Testis (tissue), 3 donors: ENCODE results near the gene RPL5. TPM values are rescaled to one million over a fixed set of nuclear protein-coding genes. Genes with fewer than 3 reads are reported as not detected.

Experiments used
- DNase-seq: peaks from one replicate; pipeline ENCODE4 v3.0.0-alpha.2; 2019
- H3K27ac ChIP-seq, 2 donors: fragments of 200-600 bp; sonication (generic); one replicate each; pipeline ENCODE4 v1.5.1; 2019
- H3K27me3 ChIP-seq: fragments of 200-600 bp; sonication (generic); one replicate; pipeline ENCODE4 v1.5.1; 2019
- H3K36me3 ChIP-seq: fragments of 200-600 bp; sonication (generic); one replicate; pipeline ENCODE4 v1.5.1; 2017; ENCODE audit warnings: low read depth; ENCODE audit errors: missing control alignments
- H3K4me1 ChIP-seq: fragments of 200-600 bp; sonication (generic); one replicate; pipeline ENCODE4 v1.5.1; 2019
- H3K4me3 ChIP-seq, 2 donors: fragments of 200-600 bp; sonication (generic); one replicate each; pipeline ENCODE4 v1.5.1; 2017 to 2019
- H3K9me3 ChIP-seq: fragments of 200-600 bp; sonication (generic); one replicate; pipeline ENCODE4 v1.5.1; 2017
- POLR2A ChIP-seq: fragments of 450-650 bp; IDR thresholded peaks from one replicate; pipeline ENCODE4 v1.6.1; 2017; ENCODE audit warnings: antibody characterized with exemption, mild to moderate bottlenecking, moderate library complexity
- WGBS, 2 donors: methylation state at CpG; one replicate each; pipeline ENCODE4 v1.1.5; 2018; 5-methylcytosine and 5-hydroxymethylcytosine counted together
- intact Hi-C: fragments of 100-400 bp; cut with DNase I; formaldehyde crosslinking; loops from one replicate; pipeline ENCODE4 v1.15.1; 2023; ENCODE audit warnings: low total_unique reads
- polyA plus RNA-seq: library from polyadenylated mRNA; stranded (reverse); fragments of 350-450 nt; fragmentation: Illumina TruSeq; extraction: RNeasy Lipid Tissue Mini Kit (QIAGEN cat#74804); gene quantifications from one replicate; pipeline ENCODE4 v1.2.3, GENCODE V29; 2014; ENCODE audit warnings: low read depth, low replicate concordance; ENCODE audit not compliant: insufficient read depth
- total RNA-seq, 2 donors: library from RNA; depleted of rRNA; stranded (reverse); fragments of >200 nt; gene quantifications; one replicate each; pipeline ENCODE4 v1.2.3, GENCODE V29; 2016
- TF ChIP-seq, protein P1 (sequence below), 3 experiments: fragments of 450-650 bp in 2 of 3; fragments of 200-600 bp in 1 of 3; sonication (generic) in 1 of 3; IDR thresholded peaks; one replicate each; pipeline ENCODE4 v1.5.1; 2016 to 2019; ENCODE audit warnings: antibody characterized with exemption in 3 of 3, mild to moderate bottlenecking in 2 of 3, moderate library complexity in 1 of 3

Gene RPL5
- total and polyA plus RNA-seq, 3 donors from 2014 or later: 548 to 929 (median 899) TPM

DNA sequence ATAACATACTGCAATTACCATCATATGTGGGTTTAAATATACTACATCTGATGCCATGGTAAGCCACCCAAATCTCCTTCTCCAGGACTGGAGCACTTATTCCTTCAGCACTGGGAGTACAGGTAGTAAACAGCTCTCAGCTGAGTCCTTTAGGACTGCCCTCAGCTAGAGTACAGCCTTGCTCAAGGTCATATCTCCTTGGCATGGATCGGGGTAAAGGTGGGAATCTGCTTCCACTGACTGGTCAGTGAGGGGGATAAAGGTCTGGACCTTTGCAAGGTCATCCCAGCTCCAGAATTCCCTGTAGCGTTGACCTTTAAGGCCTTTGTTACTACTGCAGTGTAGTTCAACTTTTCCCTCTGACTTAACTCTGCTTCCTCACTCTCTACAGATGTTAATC, 38.8 kb downstream of the RPL5 start:
- Histone ChIP-seq H3K4me1 (no peaks in the 10 kb centered on the region), H3K4me3 (no peak overlapping the region), H3K27ac (no peak overlapping the region), H3K9me3 (no peaks in the 10 kb centered on the region), H3K36me3 (no peaks in the 10 kb centered on the region), H3K27me3 (no peaks in the 10 kb centered on the region)
- DNase-seq: no peak
- WGBS, 2 donors: 82 to 88% methylated on average over 2 of the region's 2 CpGs
- TF ChIP-seq POLR2A: no peak
- TF ChIP-seq, protein P1, sequence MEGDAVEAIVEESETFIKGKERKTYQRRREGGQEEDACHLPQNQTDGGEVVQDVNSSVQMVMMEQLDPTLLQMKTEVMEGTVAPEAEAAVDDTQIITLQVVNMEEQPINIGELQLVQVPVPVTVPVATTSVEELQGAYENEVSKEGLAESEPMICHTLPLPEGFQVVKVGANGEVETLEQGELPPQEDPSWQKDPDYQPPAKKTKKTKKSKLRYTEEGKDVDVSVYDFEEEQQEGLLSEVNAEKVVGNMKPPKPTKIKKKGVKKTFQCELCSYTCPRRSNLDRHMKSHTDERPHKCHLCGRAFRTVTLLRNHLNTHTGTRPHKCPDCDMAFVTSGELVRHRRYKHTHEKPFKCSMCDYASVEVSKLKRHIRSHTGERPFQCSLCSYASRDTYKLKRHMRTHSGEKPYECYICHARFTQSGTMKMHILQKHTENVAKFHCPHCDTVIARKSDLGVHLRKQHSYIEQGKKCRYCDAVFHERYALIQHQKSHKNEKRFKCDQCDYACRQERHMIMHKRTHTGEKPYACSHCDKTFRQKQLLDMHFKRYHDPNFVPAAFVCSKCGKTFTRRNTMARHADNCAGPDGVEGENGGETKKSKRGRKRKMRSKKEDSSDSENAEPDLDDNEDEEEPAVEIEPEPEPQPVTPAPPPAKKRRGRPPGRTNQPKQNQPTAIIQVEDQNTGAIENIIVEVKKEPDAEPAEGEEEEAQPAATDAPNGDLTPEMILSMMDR (IDR thresholded peaks at IDR 0.05): no peak
- intact Hi-C loops: no loop called here

DNA sequence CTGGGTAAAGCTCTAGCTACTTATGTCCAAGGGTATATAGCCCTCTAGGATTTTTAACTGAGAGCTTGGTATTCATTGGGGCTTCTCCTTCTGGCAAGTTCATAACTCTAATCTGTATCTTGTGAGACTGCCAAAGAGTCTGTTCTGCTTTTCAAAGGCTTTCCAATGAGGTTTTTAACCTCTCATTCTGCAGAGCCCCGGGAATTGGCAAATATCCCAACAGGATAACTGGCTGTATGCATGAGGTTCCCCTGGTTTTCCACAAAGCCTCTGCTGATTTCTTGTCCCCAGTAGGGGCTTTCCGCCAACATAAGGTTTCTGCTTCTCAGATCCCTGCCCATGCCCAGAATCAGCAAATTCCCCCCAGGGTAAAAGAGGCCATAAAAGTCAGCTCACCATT, 40.9 kb downstream of the RPL5 start:
- Histone ChIP-seq H3K4me1 (peaks cover 4% of the 10 kb centered on the region), H3K27ac (no peak overlapping the region), H3K4me3 (no peak overlapping the region), H3K27me3 (no peaks in the 10 kb centered on the region), H3K9me3 (no peaks in the 10 kb centered on the region), H3K36me3 (no peaks in the 10 kb centered on the region)
- 88% methylated on average over 2 of the region's 2 CpGs for WGBS, 2 donors
- intact Hi-C loops: no loop called here
- no peak for TF ChIP-seq POLR2A
- TF ChIP-seq, protein P1 (IDR thresholded peaks at IDR 0.05): no peak
- no peak for DNase-seq

DNA sequence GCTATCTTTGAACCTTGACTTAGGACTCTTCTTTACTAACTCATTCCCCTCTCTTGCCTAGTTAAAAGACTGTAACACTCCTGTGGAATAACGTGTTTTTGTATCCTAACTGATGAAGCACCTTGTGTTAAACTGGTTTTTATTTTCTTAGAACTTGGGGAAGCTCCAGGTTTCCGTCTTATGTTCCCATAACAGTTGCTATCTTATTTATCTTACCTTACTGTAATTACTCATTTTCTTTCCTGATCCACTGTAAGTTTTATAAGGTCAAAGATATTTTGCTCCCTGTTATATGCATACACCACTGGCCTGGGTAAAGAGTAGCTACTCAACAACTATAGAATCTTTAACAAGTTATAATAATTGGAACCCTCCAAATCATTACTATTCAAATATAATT, 43.1 kb downstream of the RPL5 start:
- Histone ChIP-seq H3K27me3 (no peaks in the 10 kb centered on the region), H3K9me3 (no peaks in the 10 kb centered on the region), H3K27ac (no peak overlapping the region), H3K4me1 (peaks cover 4% of the 10 kb centered on the region), H3K4me3 (no peak overlapping the region), H3K36me3 (no peaks in the 10 kb centered on the region)
- no peak for DNase-seq
- intact Hi-C loops: no loop called here
- TF ChIP-seq POLR2A: no peak
- WGBS, 2 donors: 85 to 86% methylated on average over 2 of the region's 2 CpGs

DNA sequence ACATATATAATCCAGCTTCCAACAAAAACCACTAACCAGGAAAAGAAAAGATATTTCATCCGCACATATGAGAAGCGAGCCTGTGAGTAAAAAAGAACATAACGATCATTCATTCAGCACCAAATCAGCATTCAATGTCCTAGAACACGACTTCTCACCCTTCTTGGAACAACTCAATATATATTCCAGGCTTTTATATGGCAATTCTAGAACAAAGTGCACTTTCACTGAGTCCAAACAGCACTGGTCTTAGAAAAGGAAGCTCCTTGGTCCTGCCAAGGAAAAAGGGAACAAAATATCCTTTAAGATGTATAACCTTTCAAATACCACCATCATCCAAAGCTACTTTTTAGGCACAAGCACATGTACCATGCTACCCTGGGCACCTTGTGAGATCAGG, 44.5 kb downstream of the RPL5 start:
- H3K27ac ChIP-seq: no peak overlapping the region
- DNase-seq: no peak

DNA sequence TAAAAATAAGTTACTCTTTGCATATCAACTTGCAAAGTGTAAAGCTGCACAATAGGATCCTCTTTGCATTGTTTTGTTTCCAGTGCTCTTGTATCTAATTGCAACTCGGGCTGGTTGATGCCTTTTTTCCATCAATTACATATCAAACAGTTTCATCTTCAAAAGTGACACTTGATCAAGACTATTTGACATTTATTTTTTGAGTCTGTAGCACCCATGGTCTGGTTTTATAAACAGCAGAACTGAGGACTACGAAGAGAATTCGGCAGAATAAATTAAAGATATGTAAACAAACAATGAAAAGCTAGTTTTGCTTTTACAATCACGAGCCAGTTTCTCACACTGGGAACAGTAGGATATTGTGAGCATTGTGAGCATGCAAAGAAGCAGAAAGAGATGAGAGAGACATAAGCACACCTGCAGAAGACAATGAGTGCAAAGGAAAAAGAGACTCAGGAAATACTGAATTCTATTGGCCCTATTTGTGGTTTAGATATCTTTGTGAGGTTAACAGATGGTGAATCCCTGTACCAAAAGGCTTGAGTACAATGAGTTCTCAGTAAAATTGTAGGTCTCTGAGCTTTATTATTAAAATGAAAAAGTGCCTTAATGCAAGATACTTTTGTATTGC, 45.4 kb downstream of the RPL5 start:
- Histone ChIP-seq H3K4me1 (peaks cover 4% of the 10 kb centered on the region), H3K27ac (no peak overlapping the region), H3K4me3 (no peak overlapping the region), H3K27me3 (no peaks in the 10 kb centered on the region), H3K36me3 (no peaks in the 10 kb centered on the region), H3K9me3 (no peaks in the 10 kb centered on the region)
- 37 to 40% methylated on average over 4 of the region's 4 CpGs for WGBS, 2 donors
- no peak for DNase-seq
- intact Hi-C loops: no loop called here
- TF ChIP-seq POLR2A: no peak
- TF ChIP-seq, protein P1 (IDR thresholded peaks at IDR 0.05): no peak

More for the DNA sequence above, 44.5 kb downstream of the RPL5 start:
- Histone ChIP-seq H3K9me3 (no peaks in the 10 kb centered on the region), H3K36me3 (no peaks in the 10 kb centered on the region), H3K4me1 (peaks cover 4% of the 10 kb centered on the region), H3K27me3 (no peaks in the 10 kb centered on the region), H3K4me3 (no peak overlapping the region)
- intact Hi-C loops: no loop called here
- TF ChIP-seq, protein P1 (IDR thresholded peaks at IDR 0.05): no peak
- TF ChIP-seq POLR2A: no peak
- 43 to 44% methylated on average over 4 of the region's 4 CpGs for WGBS, 2 donors
